ENCODE data around the gene PCBP2. TPM values are rescaled to one million over a fixed set of nuclear protein-coding genes. Genes with fewer than 3 reads are reported as not detected.

The PCBP2 gene
- total RNA-seq, 1 donor from 2014 or later, result 1,058 TPM

DNA sequence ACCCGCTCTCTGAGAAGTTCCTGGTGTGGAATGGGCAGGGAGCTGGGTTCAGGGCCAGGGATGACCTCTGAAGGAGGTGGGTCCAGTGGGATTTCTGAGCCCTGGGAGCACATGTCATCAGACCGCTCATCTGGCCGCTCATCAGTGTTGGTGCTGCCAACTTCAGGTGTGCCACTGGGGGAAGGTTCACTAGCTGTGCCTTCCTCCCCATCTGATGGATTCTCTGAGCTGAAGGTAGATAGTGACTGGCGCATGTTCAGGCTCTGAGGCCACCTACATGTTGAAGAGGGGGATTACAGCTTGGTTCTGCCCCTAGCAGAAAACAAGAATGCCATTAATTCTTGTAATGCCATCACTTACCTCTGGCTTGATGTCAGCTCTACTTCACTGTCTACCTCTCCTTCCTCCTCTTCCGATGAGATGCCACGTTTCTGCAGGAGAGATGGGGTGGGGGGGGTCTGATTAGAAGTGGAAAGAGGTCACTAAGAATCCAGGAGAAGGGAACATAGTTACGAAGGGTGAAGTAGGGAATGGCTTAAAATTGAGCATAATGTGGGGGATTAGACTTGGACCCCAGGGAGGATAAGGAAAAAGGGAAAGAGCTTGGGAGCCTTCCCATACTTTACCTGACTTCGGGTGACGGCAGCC, 30.2 kb downstream of the PCBP2 start:
- TF ChIP-seq, protein P1, sequence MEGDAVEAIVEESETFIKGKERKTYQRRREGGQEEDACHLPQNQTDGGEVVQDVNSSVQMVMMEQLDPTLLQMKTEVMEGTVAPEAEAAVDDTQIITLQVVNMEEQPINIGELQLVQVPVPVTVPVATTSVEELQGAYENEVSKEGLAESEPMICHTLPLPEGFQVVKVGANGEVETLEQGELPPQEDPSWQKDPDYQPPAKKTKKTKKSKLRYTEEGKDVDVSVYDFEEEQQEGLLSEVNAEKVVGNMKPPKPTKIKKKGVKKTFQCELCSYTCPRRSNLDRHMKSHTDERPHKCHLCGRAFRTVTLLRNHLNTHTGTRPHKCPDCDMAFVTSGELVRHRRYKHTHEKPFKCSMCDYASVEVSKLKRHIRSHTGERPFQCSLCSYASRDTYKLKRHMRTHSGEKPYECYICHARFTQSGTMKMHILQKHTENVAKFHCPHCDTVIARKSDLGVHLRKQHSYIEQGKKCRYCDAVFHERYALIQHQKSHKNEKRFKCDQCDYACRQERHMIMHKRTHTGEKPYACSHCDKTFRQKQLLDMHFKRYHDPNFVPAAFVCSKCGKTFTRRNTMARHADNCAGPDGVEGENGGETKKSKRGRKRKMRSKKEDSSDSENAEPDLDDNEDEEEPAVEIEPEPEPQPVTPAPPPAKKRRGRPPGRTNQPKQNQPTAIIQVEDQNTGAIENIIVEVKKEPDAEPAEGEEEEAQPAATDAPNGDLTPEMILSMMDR (IDR thresholded peaks at IDR 0.05; ENCODE audit: unreplicated experiment), result peak; percentile 23
- H3K27ac Mint-ChIP-seq, result peak overlapping the region; percentile 63
- H3K36me3 Mint-ChIP-seq, result peaks cover 14% of the 10 kb centered on the region
- DNase-seq (ENCODE audit: low spot score in 2 of 2, unreplicated experiment in 2 of 2), result no peak
- no peaks in the 10 kb centered on the region for H3K9me3 Mint-ChIP-seq
- no peak overlapping the region for H3K4me3 Mint-ChIP-seq
- H3K4me1 Mint-ChIP-seq, result peaks cover 3% of the 10 kb centered on the region
- no peaks in the 10 kb centered on the region for H3K27me3 Mint-ChIP-seq (ENCODE audit: low read depth)

DNA sequence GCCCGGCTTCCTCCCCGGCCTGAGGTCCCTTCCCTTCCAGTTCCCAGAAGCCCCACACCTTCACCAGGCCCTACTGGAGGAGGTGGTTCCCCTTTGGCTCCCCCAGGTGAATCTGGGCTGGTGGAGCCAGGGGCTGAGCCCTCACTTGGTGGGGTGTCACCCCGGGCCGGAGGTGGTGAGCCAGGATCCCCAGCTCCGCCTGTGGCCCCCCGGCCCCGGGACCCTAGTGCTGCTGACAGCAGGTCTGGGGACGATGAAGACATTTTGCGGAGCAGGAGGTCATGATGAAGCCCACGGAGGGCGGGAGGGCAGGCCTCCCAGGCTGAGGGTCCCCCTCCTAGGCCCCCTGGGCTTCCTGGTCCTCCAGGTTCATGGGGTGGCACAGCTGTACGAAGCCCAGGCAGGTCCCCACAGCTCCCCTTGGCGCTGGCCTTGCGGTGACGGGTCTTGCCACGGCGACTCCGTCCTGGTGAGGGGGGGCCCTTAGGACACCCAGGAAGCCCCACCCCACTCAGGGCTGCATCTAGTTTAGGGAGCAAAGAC, 30.8 kb downstream of the PCBP2 start:
- Mint-ChIP-seq H3K27ac (no peak overlapping the region), H3K4me3 (no peak overlapping the region), H3K4me1 (peaks cover 3% of the 10 kb centered on the region), H3K9me3 (no peaks in the 10 kb centered on the region), H3K27me3 (ENCODE audit: low read depth) (no peaks in the 10 kb centered on the region), H3K36me3 (peaks cover 12% of the 10 kb centered on the region)
- no peak for DNase-seq (ENCODE audit: low spot score in 2 of 2, unreplicated experiment in 2 of 2)
- TF ChIP-seq, protein P1 (IDR thresholded peaks at IDR 0.05; ENCODE audit: unreplicated experiment), result no peak

DNA sequence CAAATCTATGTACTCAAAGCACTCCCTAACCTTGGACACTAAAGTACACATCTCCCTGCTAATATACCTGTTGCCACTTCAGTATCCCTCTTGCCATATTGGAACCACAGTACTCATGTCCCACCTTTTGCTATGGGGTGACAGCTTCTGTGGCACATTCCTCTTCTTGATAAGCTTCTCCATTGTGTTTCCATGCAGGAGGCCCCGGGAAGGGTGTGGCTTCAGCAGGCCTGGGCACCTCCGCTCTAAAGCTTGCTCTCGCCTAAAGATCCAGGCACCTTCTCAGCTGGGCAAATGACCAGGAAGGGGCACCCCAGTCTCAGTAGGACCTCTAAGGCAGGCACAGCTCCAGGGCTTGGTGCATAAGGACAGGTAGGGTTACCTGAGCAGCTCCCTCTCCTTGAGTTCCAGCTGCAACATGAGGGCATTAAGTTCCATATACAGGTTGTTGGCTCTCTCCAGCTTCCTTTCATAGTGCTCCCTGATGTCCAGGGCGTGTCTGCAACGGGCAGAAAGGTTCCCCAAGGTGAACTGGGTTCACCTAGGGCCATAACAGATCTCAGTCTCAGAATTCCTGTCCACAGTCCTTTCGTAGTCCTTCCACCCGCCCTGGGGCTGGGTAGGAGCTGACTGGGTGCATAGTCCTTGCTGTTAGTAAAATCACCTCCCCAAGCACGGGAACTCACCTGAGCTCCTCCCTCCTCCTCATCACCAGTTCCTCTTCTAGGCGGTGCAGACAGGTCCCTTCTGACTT, 31.5 kb downstream of the PCBP2 start:
- no peak for DNase-seq (ENCODE audit: low spot score in 2 of 2, unreplicated experiment in 2 of 2)
- H3K27ac Mint-ChIP-seq, result peak overlapping the region; percentile 18
- TF ChIP-seq, protein P1 (IDR thresholded peaks at IDR 0.05; ENCODE audit: unreplicated experiment), result no peak
- H3K4me1 Mint-ChIP-seq, result peaks cover 3% of the 10 kb centered on the region
- no peaks in the 10 kb centered on the region for H3K9me3 Mint-ChIP-seq
- H3K4me3 Mint-ChIP-seq, result no peak overlapping the region
- H3K27me3 Mint-ChIP-seq (ENCODE audit: low read depth), result no peaks in the 10 kb centered on the region
- H3K36me3 Mint-ChIP-seq, result peaks cover 12% of the 10 kb centered on the region

DNA sequence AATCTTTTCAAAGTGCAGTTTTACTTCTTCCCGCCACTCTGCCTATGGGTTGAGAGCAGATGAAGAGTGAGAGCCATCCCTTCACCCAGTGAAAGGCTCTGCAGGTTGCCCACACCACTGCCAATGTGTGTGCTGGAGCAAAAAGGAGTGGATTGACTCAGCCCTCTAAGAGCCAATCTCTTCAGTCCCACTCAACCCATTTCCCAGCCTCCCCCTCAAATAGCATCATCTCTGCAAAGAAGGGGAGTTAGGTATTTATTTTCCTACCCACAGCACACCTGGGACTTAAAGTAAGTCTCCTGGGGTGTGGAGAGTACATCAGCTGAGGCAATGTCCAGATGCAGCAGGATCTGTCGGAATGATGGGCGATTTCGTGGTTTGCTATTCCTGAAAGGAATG, 32.1 kb downstream of the PCBP2 start:
- TF ChIP-seq, protein P1 (IDR thresholded peaks at IDR 0.05; ENCODE audit: unreplicated experiment), result no peak
- peaks cover 12% of the 10 kb centered on the region for H3K36me3 Mint-ChIP-seq

DNA sequence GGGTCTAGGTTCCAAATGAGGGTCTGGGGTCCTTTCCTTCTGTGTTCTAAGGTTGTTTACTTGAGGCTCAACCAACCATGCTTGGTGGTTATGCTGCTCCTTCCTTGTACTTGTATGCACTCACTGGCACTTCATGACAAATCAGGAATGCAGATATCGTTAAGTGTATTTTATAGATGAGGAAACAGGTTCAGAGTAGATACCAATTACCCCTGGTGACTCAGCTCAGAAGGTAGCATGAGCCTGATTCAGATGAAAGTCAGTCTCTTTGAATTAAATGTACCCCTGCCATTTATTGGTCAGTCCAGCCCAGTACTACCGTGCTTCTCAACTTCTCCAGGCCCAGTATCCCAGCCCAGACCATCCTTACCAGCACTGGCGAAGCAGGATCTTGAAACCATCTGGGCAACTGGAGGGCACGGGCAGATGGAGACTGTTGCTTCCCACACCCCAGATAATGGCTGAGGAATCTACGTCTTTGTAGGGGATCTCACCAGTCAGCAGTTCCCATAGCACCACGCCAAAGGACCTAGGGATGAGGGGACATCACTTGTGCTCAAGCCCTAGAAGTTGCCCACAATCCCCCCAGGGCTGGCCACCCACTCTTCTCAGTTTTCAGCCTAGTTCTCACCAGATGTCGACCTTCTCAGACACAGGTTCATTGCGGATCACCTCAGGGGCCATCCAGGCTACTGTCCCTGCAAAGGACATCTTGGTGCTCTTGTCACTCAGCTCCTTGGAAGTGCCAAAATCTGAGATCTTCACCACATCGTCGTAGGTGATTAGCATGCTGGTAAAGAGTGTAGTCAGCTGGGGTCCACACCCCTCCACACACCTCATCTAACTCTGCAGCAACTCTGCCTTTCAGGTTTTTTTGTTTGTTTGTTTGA, 33.0 kb downstream of the PCBP2 start:
- Mint-ChIP-seq H3K9me3 (no peaks in the 10 kb centered on the region), H3K36me3 (peaks cover 9% of the 10 kb centered on the region), H3K4me1 (peaks cover 3% of the 10 kb centered on the region), H3K27me3 (ENCODE audit: low read depth) (no peaks in the 10 kb centered on the region), H3K4me3 (no peak overlapping the region), H3K27ac (peak overlapping the region; percentile 61)
- TF ChIP-seq, protein P1 (IDR thresholded peaks at IDR 0.05; ENCODE audit: unreplicated experiment), result no peak
- no peak for DNase-seq (ENCODE audit: low spot score in 2 of 2, unreplicated experiment in 2 of 2)

More for the DNA sequence above, 32.1 kb downstream of the PCBP2 start:
- H3K27ac Mint-ChIP-seq, result peak overlapping the region; percentile 2
- no peak for DNase-seq (ENCODE audit: low spot score in 2 of 2, unreplicated experiment in 2 of 2)
- peaks cover 3% of the 10 kb centered on the region for H3K4me1 Mint-ChIP-seq
- H3K4me3 Mint-ChIP-seq, result no peak overlapping the region
- H3K9me3 Mint-ChIP-seq, result no peaks in the 10 kb centered on the region
- H3K27me3 Mint-ChIP-seq (ENCODE audit: low read depth), result no peaks in the 10 kb centered on the region
